ENCODE data around the gene FUT6. TPM values are rescaled to one million over a fixed set of nuclear protein-coding genes. Genes with fewer than 3 reads are reported as not detected.

The FUT6 gene
- total and polyA plus RNA-seq, 4 donors = 2.6 to 14.0 (median 7.3) TPM

DNA sequence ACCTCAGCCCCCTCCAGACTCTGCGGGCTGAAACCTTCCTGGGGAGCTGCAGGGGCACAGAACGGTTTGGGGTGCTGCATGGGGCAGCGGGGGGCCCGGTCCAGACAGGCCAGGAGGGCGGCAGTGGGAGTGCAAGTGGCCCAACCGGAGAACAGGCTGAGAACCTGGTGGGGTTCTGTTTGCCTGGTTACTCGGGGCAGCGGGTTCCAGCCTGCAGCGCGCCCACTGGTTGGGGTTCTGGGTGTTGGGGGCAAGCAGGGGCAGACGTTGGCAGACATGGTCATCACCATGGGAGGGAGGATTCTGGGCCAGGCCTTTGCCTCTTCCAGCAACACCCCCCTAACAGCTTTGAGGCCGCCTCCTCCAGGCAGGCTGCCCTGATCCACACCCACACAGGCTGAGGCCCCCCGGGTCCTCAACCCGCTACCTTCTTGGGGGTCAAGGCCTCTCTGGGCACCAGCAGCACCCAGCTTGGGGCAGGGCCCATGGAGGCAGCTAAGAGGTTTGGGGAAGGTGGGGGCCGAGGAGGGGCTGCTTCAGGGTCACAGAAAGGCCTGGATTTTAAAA lies 54.8 kb downstream of the FUT6 start, which contains the start of gene PRR22:
Gene PRR22, minus strand, starts transcription at position 166 of the 567 bp plus-strand sequence. Its CDS starts 86 bp downstream, at position 80.
- Histone ChIP-seq H3K4me3 (ENCODE audit: low read depth in 1 of 3, low read length in 3 of 3) (no peak within 1 kb of the TSS), H3K27me3 (ENCODE audit: control insufficient read depth in 4 of 4, insufficient read depth in 4 of 4, low read length in 3 of 4) (no peaks in the 10 kb centered on the region), H3K9ac (ENCODE audit: low read depth in 1 of 2, low read length in 2 of 2) (no peak within 1 kb of the TSS), H3K27ac (ENCODE audit: low read depth in 1 of 2, low read length in 2 of 2) (no peak within 1 kb of the TSS), H3K9me3 (ENCODE audit: control insufficient read depth in 4 of 4, low read length in 3 of 4) (no peaks in the 10 kb centered on the region), H3K36me3 (ENCODE audit: control insufficient read depth in 4 of 4, insufficient read depth in 3 of 4, low read depth in 1 of 4, low read length in 3 of 4) (peaks cover 8 to 57% (median 32%) of the 10 kb centered on the region in 4 donors), H3K4me1 (ENCODE audit: control insufficient read depth in 4 of 4, insufficient read depth in 4 of 4, low read length in 3 of 4) (peaks cover 0 to 1% (median 0%) of the 10 kb centered on the region in 4 donors)
- no peak for DNase-seq (ENCODE audit: low spot score)
- WGBS = 93% methylated on average over 15 of the region's 15 CpGs
- no peak for TF ChIP-seq TAF1 (conservative IDR thresholded peaks at IDR 0.05)
- TF ChIP-seq, protein P1, sequence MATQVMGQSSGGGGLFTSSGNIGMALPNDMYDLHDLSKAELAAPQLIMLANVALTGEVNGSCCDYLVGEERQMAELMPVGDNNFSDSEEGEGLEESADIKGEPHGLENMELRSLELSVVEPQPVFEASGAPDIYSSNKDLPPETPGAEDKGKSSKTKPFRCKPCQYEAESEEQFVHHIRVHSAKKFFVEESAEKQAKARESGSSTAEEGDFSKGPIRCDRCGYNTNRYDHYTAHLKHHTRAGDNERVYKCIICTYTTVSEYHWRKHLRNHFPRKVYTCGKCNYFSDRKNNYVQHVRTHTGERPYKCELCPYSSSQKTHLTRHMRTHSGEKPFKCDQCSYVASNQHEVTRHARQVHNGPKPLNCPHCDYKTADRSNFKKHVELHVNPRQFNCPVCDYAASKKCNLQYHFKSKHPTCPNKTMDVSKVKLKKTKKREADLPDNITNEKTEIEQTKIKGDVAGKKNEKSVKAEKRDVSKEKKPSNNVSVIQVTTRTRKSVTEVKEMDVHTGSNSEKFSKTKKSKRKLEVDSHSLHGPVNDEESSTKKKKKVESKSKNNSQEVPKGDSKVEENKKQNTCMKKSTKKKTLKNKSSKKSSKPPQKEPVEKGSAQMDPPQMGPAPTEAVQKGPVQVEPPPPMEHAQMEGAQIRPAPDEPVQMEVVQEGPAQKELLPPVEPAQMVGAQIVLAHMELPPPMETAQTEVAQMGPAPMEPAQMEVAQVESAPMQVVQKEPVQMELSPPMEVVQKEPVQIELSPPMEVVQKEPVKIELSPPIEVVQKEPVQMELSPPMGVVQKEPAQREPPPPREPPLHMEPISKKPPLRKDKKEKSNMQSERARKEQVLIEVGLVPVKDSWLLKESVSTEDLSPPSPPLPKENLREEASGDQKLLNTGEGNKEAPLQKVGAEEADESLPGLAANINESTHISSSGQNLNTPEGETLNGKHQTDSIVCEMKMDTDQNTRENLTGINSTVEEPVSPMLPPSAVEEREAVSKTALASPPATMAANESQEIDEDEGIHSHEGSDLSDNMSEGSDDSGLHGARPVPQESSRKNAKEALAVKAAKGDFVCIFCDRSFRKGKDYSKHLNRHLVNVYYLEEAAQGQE (IDR thresholded peaks at IDR 0.05) = no peak
- TF ChIP-seq, protein P2, sequence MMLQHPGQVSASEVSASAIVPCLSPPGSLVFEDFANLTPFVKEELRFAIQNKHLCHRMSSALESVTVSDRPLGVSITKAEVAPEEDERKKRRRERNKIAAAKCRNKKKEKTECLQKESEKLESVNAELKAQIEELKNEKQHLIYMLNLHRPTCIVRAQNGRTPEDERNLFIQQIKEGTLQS (IDR thresholded peaks at IDR 0.05) = no peak
- no peak for TF ChIP-seq HNF4A (conservative IDR thresholded peaks at IDR 0.05)
- TF ChIP-seq, protein P3, sequence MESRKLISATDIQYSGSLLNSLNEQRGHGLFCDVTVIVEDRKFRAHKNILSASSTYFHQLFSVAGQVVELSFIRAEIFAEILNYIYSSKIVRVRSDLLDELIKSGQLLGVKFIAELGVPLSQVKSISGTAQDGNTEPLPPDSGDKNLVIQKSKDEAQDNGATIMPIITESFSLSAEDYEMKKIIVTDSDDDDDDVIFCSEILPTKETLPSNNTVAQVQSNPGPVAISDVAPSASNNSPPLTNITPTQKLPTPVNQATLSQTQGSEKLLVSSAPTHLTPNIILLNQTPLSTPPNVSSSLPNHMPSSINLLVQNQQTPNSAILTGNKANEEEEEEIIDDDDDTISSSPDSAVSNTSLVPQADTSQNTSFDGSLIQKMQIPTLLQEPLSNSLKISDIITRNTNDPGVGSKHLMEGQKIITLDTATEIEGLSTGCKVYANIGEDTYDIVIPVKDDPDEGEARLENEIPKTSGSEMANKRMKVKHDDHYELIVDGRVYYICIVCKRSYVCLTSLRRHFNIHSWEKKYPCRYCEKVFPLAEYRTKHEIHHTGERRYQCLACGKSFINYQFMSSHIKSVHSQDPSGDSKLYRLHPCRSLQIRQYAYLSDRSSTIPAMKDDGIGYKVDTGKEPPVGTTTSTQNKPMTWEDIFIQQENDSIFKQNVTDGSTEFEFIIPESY (IDR thresholded peaks at IDR 0.05) = no peak
- TF ChIP-seq, protein P4, sequence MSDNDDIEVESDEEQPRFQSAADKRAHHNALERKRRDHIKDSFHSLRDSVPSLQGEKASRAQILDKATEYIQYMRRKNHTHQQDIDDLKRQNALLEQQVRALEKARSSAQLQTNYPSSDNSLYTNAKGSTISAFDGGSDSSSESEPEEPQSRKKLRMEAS (IDR thresholded peaks at IDR 0.05) = no peak
- no peak for TF ChIP-seq RAD21 (IDR thresholded peaks at IDR 0.05)
- no peak for TF ChIP-seq FOXA2 (IDR thresholded peaks at IDR 0.05)
- no peak for TF ChIP-seq JUND (IDR thresholded peaks at IDR 0.05)
- no peak for TF ChIP-seq RXRA (IDR thresholded peaks at IDR 0.05)
- TF ChIP-seq NR2F2 (IDR thresholded peaks at IDR 0.05) = no peak
- no peak for TF ChIP-seq YY1 (IDR thresholded peaks at IDR 0.05)
- no peak for TF ChIP-seq FOXA1 (IDR thresholded peaks at IDR 0.05)
- TF ChIP-seq SP1 (IDR thresholded peaks at IDR 0.05) = no peak
- no peak for TF ChIP-seq EGR1 (IDR thresholded peaks at IDR 0.05; ENCODE audit: low read depth in 2 of 2)
- TF ChIP-seq HNF4G (IDR thresholded peaks at IDR 0.05) = no peak
- TF ChIP-seq GABPA (IDR thresholded peaks at IDR 0.05 in 1 of 2, conservative IDR thresholded peaks at IDR 0.05 in 1 of 2) = no peak
- TF ChIP-seq, protein P5, sequence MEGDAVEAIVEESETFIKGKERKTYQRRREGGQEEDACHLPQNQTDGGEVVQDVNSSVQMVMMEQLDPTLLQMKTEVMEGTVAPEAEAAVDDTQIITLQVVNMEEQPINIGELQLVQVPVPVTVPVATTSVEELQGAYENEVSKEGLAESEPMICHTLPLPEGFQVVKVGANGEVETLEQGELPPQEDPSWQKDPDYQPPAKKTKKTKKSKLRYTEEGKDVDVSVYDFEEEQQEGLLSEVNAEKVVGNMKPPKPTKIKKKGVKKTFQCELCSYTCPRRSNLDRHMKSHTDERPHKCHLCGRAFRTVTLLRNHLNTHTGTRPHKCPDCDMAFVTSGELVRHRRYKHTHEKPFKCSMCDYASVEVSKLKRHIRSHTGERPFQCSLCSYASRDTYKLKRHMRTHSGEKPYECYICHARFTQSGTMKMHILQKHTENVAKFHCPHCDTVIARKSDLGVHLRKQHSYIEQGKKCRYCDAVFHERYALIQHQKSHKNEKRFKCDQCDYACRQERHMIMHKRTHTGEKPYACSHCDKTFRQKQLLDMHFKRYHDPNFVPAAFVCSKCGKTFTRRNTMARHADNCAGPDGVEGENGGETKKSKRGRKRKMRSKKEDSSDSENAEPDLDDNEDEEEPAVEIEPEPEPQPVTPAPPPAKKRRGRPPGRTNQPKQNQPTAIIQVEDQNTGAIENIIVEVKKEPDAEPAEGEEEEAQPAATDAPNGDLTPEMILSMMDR (IDR thresholded peaks at IDR 0.05; ENCODE audit: low read depth, low read length, missing input control) = no peak

Data from liver (tissue), 9 donors.